Measurements from ENCODE around the gene GUCY1B1. TPM values are rescaled to one million over a fixed set of nuclear protein-coding genes. Genes with fewer than 3 reads are reported as not detected.
A peak's percentile ranks its signal among the peaks of the same experiment; 100 is the strongest.

The GUCY1B1 gene
- total RNA-seq, 4 donors from 2014 or later: 24.8 to 37.4 (median 30.9) TPM

GRCh38 chr4:155748039-155748438 lies 10.8 kb upstream of the GUCY1B1 start:
- H3K27ac ChIP-seq: no peak overlapping the region
- no peak for DNase-seq
- intact Hi-C loops (cut with DNase I; ENCODE audit: low total_unique reads): no loop called here
- no peak for TF ChIP-seq CTCF (IDR thresholded peaks at IDR 0.05)
- no peak for TF ChIP-seq POLR2A (IDR thresholded peaks at IDR 0.05)
- H3K4me3 ChIP-seq: no peak overlapping the region
- no peaks in the 10 kb centered on the region for H3K27me3 ChIP-seq
- H3K36me3 ChIP-seq: no peaks in the 10 kb centered on the region
- no peaks in the 10 kb centered on the region for H3K4me1 ChIP-seq
- no peaks in the 10 kb centered on the region for H3K9me3 ChIP-seq

- no peaks in the 10 kb centered on the region for H3K9me3 ChIP-seq
- H3K4me3 ChIP-seq: no peak overlapping the region
- intact Hi-C loops (cut with DNase I; ENCODE audit: low total_unique reads): no loop called here
- no peak overlapping the region for H3K27ac ChIP-seq
- no peaks in the 10 kb centered on the region for H3K27me3 ChIP-seq
- TF ChIP-seq POLR2A (IDR thresholded peaks at IDR 0.05) (no peak), CTCF (IDR thresholded peaks at IDR 0.05) (no peak)
- no peaks in the 10 kb centered on the region for H3K4me1 ChIP-seq
- no peak for DNase-seq
- no peaks in the 10 kb centered on the region for H3K36me3 ChIP-seq
Observed at GRCh38 chr4:155749041-155749440, 9.8 kb upstream of the GUCY1B1 start.

GRCh38 chr4:155751569-155751968 lies 7.3 kb upstream of the GUCY1B1 start:
- Histone ChIP-seq H3K27ac (no peak overlapping the region), H3K9me3 (no peaks in the 10 kb centered on the region), H3K36me3 (peaks cover 0 to 3% of the 10 kb centered on the region in 2 donors), H3K27me3 (no peaks in the 10 kb centered on the region), H3K4me3 (no peak overlapping the region), H3K4me1 (no peaks in the 10 kb centered on the region)
- no peak for TF ChIP-seq CTCF (IDR thresholded peaks at IDR 0.05)
- TF ChIP-seq POLR2A (IDR thresholded peaks at IDR 0.05): no peak
- intact Hi-C loops (cut with DNase I; ENCODE audit: low total_unique reads): no loop called here
- no peak for DNase-seq

- no peaks in the 10 kb centered on the region for H3K4me1 ChIP-seq
- no peak overlapping the region for H3K4me3 ChIP-seq
- H3K9me3 ChIP-seq: no peaks in the 10 kb centered on the region
- intact Hi-C loops (cut with DNase I; ENCODE audit: low total_unique reads): no loop called here
- peak overlapping the region; percentile 94 to 95 for H3K27ac ChIP-seq
- peaks cover 0 to 3% of the 10 kb centered on the region in 2 donors for H3K36me3 ChIP-seq
- DNase-seq: no peak
- H3K27me3 ChIP-seq: no peaks in the 10 kb centered on the region
- TF ChIP-seq POLR2A (IDR thresholded peaks at IDR 0.05): no peak
- no peak for TF ChIP-seq CTCF (IDR thresholded peaks at IDR 0.05)
Observed at GRCh38 chr4:155757745-155758265, 1.0 kb upstream of the GUCY1B1 start.

- peak overlapping the region; percentile 94 to 95 for H3K27ac ChIP-seq
- H3K27me3 ChIP-seq: no peaks in the 10 kb centered on the region
- H3K9me3 ChIP-seq: no peaks in the 10 kb centered on the region
- intact Hi-C loops (cut with DNase I; ENCODE audit: low total_unique reads): no loop called here
- TF ChIP-seq POLR2A (IDR thresholded peaks at IDR 0.05) (peak in 1 of 2 donors; percentile 17), CTCF (IDR thresholded peaks at IDR 0.05) (peak in 2 of 4 experiments; percentile 9 to 15)
- peak overlapping the region; percentile 68 to 87 for H3K4me3 ChIP-seq
- peaks cover 0 to 1% of the 10 kb centered on the region in 2 donors for H3K36me3 ChIP-seq
- DNase-seq: peak; percentile 66 to 76
- no peaks in the 10 kb centered on the region for H3K4me1 ChIP-seq
Observed at GRCh38 chr4:155759372-155760252, 791 bp downstream of the GUCY1B1 start.

Measured in uterus (tissue), 4 donors.